Subcutaneous abdominal adipose tissue (tissue), 5 donors: ENCODE data around the gene NUCB1.
A peak's percentile ranks its signal among the peaks of the same experiment; 100 is the strongest.
"Not testable (repeated sequence)": the region's sequence is repeated elsewhere in the genome, so short reads cannot be mapped to it uniquely, and the experiment has no call there.

ENCODE experiments used
- H3K27ac ChIP-seq: one replicate; pipeline ENCODE4 v1.7.0; 2013; ENCODE audit warnings: low read depth, mild to moderate bottlenecking, inconsistent platforms, low read length, moderate library complexity
- H3K27me3 ChIP-seq, 5 donors: one replicate each; pipeline ENCODE4 v1.7.0; 2013; ENCODE audit warnings: low read length in 5 of 5, inconsistent platforms in 1 of 5; ENCODE audit not compliant: control insufficient read depth in 5 of 5, insufficient read depth in 4 of 5
- H3K36me3 ChIP-seq, 5 donors: one replicate each; pipeline ENCODE4 v1.7.0; 2013; ENCODE audit warnings: low read length in 5 of 5; ENCODE audit not compliant: control insufficient read depth in 5 of 5, insufficient read depth in 5 of 5
- H3K4me1 ChIP-seq, 5 donors: one replicate each; pipeline ENCODE4 v1.7.0; 2013; ENCODE audit warnings: low read length in 5 of 5, mild to moderate bottlenecking in 3 of 5, moderate library complexity in 1 of 5; ENCODE audit not compliant: control insufficient read depth in 5 of 5, insufficient read depth in 5 of 5
- H3K4me3 ChIP-seq, 5 donors: one replicate each; pipeline ENCODE4 v1.7.0; 2013; ENCODE audit warnings: low read length in 5 of 5, low read depth in 1 of 5
- H3K9ac ChIP-seq, 5 donors: one replicate each; pipeline ENCODE4 v1.7.0; 2013; ENCODE audit warnings: low read length in 5 of 5, mild to moderate bottlenecking in 4 of 5, moderate library complexity in 3 of 5
- H3K9me3 ChIP-seq, 5 donors: one replicate each; pipeline ENCODE4 v1.7.0; 2013; ENCODE audit warnings: low read length in 5 of 5; ENCODE audit not compliant: control insufficient read depth in 5 of 5
- donor health status: healthy.
- donor health status: healthy.
- donor health status: healthy.
- donor health status: healthy.
- donor health status: healthy.

The NUCB1 gene

DNA sequence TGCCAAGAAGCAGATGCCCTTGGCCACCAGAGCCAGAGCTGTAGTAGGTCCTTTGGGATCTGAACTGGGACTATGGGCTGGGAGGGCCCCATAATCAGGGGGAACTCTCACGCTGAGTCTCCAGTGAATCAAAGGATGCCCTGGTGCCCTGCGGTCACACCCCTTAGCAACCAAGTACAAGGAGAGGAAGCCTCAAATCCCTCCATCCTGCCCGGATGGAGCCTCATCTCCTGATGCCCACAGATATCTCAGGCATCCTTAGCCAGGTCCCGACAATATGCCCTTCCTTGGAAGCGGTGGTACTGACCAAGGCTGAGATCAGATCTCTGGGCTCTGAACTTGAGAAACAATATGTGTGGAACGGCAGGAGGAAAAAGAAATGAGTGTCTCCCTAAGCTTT is 33.4 kb upstream of the NUCB1 start:
- peaks cover 0 to 3% (median 0%) of the 10 kb centered on the region in 5 donors for H3K36me3 ChIP-seq
- peak overlapping the region in 2 of 5 donors; percentile 60 to 66 for H3K4me3 ChIP-seq
- H3K27me3 ChIP-seq = peaks cover 0 to 12% (median 10%) of the 10 kb centered on the region in 5 donors
- no peak overlapping the region for H3K27ac ChIP-seq
- no peaks in the 10 kb centered on the region for H3K9me3 ChIP-seq
- H3K9ac ChIP-seq = no peak overlapping the region
- peaks cover 2 to 20% (median 14%) of the 10 kb centered on the region in 5 donors for H3K4me1 ChIP-seq

DNA sequence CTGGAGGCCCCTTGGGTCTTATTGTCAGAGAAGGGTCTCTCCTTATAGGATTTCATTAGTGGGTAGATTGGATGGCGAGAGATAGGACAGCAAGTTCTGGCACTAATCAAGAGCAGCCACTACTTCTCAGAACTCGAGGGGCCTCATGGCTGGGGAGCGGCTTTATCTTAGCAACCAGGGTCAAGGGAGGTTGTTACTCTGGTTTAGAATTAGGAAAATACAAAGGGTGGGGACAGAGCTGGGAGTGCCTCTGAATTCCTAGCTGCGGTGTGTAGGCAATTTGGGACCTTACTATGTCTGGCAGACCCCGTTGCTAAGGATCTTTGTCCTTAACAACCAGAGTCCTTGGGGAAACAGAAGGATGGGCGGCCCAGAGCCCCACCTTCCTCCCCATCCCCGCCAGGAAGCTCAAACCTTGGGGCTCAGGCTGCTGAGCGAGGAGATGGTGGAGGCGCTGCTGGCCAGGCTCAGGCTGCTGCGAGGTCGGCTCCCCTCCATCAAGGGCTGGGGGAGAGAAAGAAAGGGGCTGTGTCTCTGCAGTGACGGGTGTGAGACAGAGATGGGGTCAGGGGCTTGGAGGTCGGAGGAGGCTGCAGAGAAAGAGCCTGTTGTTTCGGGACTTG is 32.9 kb upstream of the NUCB1 start:
- Histone ChIP-seq H3K9me3 (no peaks in the 10 kb centered on the region), H3K4me1 (peaks cover 6 to 23% (median 14%) of the 10 kb centered on the region in 5 donors), H3K9ac (peak overlapping the region in 1 of 5 donors; percentile 23), H3K27ac (peak overlapping the region; percentile 77), H3K36me3 (peaks cover 0 to 3% (median 0%) of the 10 kb centered on the region in 5 donors), H3K27me3 (peaks cover 0 to 15% (median 10%) of the 10 kb centered on the region in 5 donors), H3K4me3 (peak overlapping the region in 4 of 5 donors; percentile 41 to 66 (median 60))

DNA sequence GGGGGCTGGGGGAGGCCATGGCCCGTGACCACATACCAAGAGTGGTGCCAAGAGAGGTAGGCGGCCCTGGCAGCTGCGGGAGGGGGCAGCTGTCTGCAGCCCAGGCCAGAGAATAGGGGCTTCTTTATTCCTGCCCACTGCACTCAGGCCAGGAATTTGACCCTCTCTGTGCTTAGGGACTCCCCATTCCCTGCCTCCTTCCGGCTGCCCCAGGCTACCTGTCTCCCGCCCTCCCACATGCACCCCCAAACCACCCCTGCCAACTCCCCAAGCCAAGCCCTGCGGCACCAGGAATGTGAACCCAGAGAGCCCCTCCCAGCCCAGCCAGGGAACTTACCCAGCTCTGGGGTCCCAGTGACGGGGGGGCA is 32.4 kb upstream of the NUCB1 start:
- Histone ChIP-seq H3K27ac (peak overlapping the region; percentile 77), H3K9me3 (no peaks in the 10 kb centered on the region), H3K9ac (peak overlapping the region in 4 of 5 donors; percentile 42 to 58 (median 56)), H3K36me3 (peaks cover 0 to 3% (median 0%) of the 10 kb centered on the region in 5 donors), H3K27me3 (peaks cover 0 to 17% (median 10%) of the 10 kb centered on the region in 5 donors), H3K4me1 (peaks cover 6 to 23% (median 14%) of the 10 kb centered on the region in 5 donors), H3K4me3 (peak overlapping the region in 4 of 5 donors; percentile 41 to 66 (median 60))

DNA sequence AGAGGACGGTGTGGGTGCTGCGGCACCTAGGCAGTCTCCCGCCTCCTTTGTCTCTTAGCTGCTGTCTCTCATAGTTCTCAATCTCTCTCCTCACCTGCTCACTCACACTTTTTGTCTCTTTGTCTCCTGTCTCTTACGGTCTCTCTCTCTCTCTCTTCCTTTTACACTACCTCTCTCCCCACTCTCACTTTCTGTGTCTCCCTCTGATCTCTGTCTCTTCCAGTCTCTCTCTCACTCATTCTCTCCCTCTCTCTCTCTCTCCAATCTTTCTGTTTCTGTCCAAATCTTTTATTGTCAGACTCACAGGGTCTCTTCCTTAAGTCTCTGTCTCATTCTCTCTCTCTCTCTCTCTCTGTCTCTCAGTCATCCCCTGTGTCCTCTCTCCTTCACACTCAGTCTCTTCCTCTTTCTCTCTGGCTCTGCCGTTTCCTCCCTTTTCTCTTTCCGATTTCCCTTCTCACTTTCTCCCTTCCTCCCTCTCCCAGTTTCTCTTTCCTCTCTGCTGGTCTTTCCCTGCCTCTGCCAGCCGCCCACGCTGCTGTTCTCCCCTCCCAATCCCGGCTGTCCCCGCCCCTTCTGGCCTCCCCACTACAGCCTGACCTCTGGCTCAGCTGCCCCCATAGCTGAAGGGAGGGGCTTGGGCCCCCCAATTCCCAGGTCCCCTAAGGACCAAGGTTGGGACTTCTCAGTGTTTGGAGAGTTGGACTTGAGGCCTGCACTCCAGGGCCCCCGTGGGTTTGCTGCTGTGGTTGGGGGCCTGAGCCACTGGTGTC is 31.8 kb upstream of the NUCB1 start, which contains the start of gene PLEKHA4:
Gene PLEKHA4 (minus strand): TSS at position 504 of the 773 bp plus-strand sequence. CDS start 997 bp downstream, outside the sequence.
- Histone ChIP-seq H3K9me3 (no peaks in the 10 kb centered on the region), H3K27ac (peak within 1 kb of the TSS; percentile 77), H3K4me3 (peak within 1 kb of the TSS; percentile 41 to 66 (median 60)), H3K4me1 (peaks cover 6 to 27% (median 16%) of the 10 kb centered on the region in 5 donors), H3K27me3 (peaks cover 0 to 17% (median 10%) of the 10 kb centered on the region in 5 donors), H3K9ac (peak within 1 kb of the TSS; percentile 54 to 75 (median 57)), H3K36me3 (peaks cover 0 to 5% (median 2%) of the 10 kb centered on the region in 5 donors)

DNA sequence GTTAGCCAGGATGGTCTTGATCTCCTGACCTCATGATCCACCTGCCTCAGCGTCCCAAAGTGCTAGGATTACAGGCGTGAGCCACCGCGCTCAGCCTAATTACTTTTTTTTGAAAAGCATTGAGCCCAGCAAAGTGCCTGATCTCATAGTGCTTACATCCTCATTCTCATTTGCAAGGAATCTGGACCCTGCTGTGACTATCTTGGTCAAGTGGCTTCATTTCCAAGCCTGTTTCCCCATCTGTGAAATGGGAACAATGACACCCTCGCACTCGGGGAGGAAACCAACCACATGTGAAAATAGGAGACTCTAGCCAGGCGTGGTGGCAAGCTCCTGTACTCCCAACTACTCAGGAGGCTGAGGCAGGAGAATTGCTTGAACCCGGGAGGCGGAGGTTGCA is 30.1 kb upstream of the NUCB1 start:
- H3K4me1 ChIP-seq = peaks cover 6 to 44% (median 32%) of the 10 kb centered on the region in 5 donors
- H3K9ac ChIP-seq = no peak overlapping the region
- peaks cover 0 to 19% (median 17%) of the 10 kb centered on the region in 5 donors for H3K36me3 ChIP-seq

DNA sequence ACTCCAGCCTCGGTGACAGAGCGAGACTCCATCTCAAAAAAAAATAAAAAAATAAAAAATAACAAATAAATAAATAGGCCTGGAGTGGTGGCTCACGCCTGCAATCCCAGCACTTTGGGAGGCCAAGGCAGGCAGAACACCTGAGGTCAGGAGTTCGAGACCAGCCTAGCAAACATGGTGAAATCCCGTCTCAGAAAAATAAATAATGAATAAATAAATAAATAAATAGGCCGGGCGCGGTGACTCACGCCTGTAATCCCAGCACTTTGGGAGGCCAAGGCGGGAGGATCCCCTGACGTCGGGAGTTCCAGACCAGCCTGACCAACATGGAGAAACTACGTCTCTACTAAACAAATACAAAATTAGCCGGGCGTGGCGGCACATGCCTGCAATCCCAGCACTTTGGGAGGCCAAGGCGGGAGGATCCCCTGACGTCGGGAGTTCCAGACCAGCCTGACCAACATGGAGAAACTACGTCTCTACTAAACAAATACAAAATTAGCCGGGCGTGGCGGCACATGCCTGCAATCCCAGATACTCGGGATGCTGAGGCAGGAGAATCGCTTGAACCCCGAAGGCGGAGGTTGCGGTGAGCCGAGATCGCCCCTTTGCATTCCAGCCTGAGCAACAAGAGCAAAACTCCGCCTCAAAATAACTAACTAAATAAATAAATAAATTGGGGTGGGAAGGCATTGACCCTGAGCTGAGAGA is 28.5 kb upstream of the NUCB1 start:
- H3K4me3 ChIP-seq = peak overlapping the region in 4 of 5 donors; percentile 89 to 99 (median 92)
- H3K9me3 ChIP-seq = not testable (repeated sequence)
- peak overlapping the region; percentile 100 for H3K27ac ChIP-seq
- H3K27me3 ChIP-seq = peaks cover 0 to 13% (median 7%) of the 10 kb centered on the region in 5 donors
- peaks cover 7 to 60% (median 43%) of the 10 kb centered on the region in 5 donors for H3K4me1 ChIP-seq
- peak overlapping the region in 1 of 5 donors; percentile 99 for H3K9ac ChIP-seq
- peaks cover 0 to 35% (median 30%) of the 10 kb centered on the region in 5 donors for H3K36me3 ChIP-seq

More for the DNA sequence above, 30.1 kb upstream of the NUCB1 start:
- Histone ChIP-seq H3K27me3 (peaks cover 0 to 17% (median 10%) of the 10 kb centered on the region in 5 donors), H3K9me3 (no peaks in the 10 kb centered on the region), H3K4me3 (no peak overlapping the region), H3K27ac (no peak overlapping the region)

DNA sequence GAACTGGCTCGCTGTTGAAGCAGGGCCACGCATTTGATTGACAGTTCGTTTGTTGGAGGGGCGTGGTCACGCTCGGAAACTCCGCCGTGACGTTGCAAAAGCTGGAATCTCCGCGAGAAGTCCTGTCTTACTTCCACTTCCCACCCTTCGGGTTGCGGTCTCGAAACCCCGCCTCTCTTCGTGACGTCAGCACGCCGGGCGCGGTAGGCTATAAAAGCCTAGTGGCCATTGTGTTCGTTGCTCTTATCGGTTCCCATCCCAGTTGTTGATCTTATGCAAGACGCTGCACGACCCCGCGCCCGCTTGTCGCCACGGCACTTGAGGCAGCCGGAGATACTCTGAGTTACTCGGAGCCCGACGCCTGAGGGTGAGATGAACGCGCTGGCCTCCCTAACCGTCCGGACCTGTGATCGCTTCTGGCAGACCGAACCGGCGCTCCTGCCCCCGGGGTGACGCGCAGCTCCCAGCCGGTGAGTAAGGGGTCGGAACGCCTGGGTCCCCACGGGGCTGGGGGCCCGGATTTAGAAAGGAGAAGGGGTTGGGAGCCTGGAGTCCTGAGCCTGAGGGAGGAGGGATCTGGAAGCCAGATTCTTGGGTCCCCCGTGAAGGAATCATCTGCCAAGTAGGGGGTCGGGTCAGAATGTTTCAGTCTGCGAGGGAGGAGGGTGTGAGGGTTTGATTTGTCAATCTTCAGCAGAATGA is 27.8 kb upstream of the NUCB1 start, which contains the start of gene PPP1R15A:
Gene PPP1R15A (plus strand): TSS at position 240 of the 702 bp plus-strand sequence. CDS start 813 bp downstream, outside the sequence.
- peaks cover 0 to 41% (median 30%) of the 10 kb centered on the region in 5 donors for H3K36me3 ChIP-seq
- H3K9me3 ChIP-seq = no peaks in the 10 kb centered on the region
- H3K4me3 ChIP-seq = peak within 1 kb of the TSS; percentile 89 to 99 (median 91)
- peak within 1 kb of the TSS; percentile 95 to 100 (median 97) for H3K9ac ChIP-seq
- H3K4me1 ChIP-seq = peaks cover 6 to 56% (median 43%) of the 10 kb centered on the region in 5 donors
- H3K27me3 ChIP-seq = peaks cover 0 to 7% (median 2%) of the 10 kb centered on the region in 5 donors
- peak within 1 kb of the TSS; percentile 100 for H3K27ac ChIP-seq

DNA sequence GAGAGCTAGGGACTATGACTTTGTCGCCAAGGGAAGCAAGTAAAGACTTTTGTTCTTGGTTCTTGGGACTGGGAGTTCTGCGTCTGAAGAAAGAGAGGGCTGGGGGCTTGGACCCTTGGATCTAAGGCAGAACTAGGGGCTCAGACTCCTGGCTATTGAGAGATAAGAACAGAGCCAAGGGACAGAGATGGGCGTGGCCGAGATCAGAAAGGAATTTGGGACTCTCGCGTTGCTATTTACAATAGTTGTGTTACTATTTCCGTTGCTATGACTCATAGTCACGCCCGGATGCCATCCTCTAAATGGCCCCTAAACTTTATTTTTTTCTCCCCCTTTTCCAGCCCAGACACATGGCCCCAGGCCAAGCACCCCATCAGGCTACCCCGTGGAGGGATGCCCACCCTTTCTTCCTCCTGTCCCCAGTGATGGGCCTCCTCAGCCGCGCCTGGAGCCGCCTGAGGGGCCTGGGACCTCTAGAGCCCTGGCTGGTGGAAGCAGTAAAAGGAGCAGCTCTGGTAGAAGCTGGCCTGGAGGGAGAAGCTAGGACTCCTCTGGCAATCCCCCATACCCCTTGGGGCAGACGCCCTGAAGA is 27.1 kb upstream of the NUCB1 start:
- Histone ChIP-seq H3K4me1 (peaks cover 6 to 54% (median 41%) of the 10 kb centered on the region in 5 donors), H3K36me3 (peaks cover 0 to 48% (median 33%) of the 10 kb centered on the region in 5 donors), H3K4me3 (peak overlapping the region; percentile 89 to 99 (median 91)), H3K9me3 (no peaks in the 10 kb centered on the region), H3K9ac (peak overlapping the region; percentile 95 to 100 (median 97)), H3K27me3 (peaks cover 0 to 5% (median 0%) of the 10 kb centered on the region in 5 donors), H3K27ac (peak overlapping the region; percentile 100)
